ENCODE data around the gene PRICKLE1.

Gene PRICKLE1

GRCh38 chr12:42589465-42590329 is at the start of gene PRICKLE1:
PRICKLE1 (minus strand) TSS chr12:42589746; CDS start chr12:42472516, 117,230 bp downstream.
- TF ChIP-seq CTCF (conservative IDR thresholded peaks at IDR 0.05; ENCODE audit: low read length), result no peak
- H3K4me3 ChIP-seq (ENCODE audit: low read length), result peak within 1 kb of the TSS; percentile 58
- peak; percentile 36 for DNase-seq (ENCODE audit: low read depth)

GRCh38 chr12:42638697-42639096 is 49.2 kb upstream of the PRICKLE1 start:
- no peak for DNase-seq (ENCODE audit: low read depth)
- TF ChIP-seq CTCF (conservative IDR thresholded peaks at IDR 0.05; ENCODE audit: low read length), result no peak
- H3K4me3 ChIP-seq (ENCODE audit: low read length), result no peak overlapping the region

GRCh38 chr12:42638011-42638410 is 48.5 kb upstream of the PRICKLE1 start:
- DNase-seq (ENCODE audit: low read depth), result no peak
- no peak for TF ChIP-seq CTCF (conservative IDR thresholded peaks at IDR 0.05; ENCODE audit: low read length)

GRCh38 chr12:42636993-42637392 is 47.4 kb upstream of the PRICKLE1 start:
- TF ChIP-seq CTCF (conservative IDR thresholded peaks at IDR 0.05; ENCODE audit: low read length), result no peak
- no peak overlapping the region for H3K4me3 ChIP-seq (ENCODE audit: low read length)
- DNase-seq (ENCODE audit: low read depth), result no peak

More at GRCh38 chr12:42638011-42638410, 48.5 kb upstream of the PRICKLE1 start:
- no peak overlapping the region for H3K4me3 ChIP-seq (ENCODE audit: low read length)

- TF ChIP-seq CTCF (conservative IDR thresholded peaks at IDR 0.05; ENCODE audit: low read length), result no peak
- H3K4me3 ChIP-seq (ENCODE audit: low read length), result no peak overlapping the region
- DNase-seq (ENCODE audit: low read depth), result no peak
These were observed 44.0 kb upstream of the PRICKLE1 start for GRCh38 chr12:42633594-42633993.

- TF ChIP-seq CTCF (conservative IDR thresholded peaks at IDR 0.05; ENCODE audit: low read length), result no peak
- H3K4me3 ChIP-seq (ENCODE audit: low read length), result no peak overlapping the region
- DNase-seq (ENCODE audit: low read depth), result no peak
These were observed 42.0 kb upstream of the PRICKLE1 start for GRCh38 chr12:42631513-42631912.

- no peak for DNase-seq (ENCODE audit: low read depth)
- H3K4me3 ChIP-seq (ENCODE audit: low read length), result no peak overlapping the region
- TF ChIP-seq CTCF (conservative IDR thresholded peaks at IDR 0.05; ENCODE audit: low read length), result no peak
These were observed 40.8 kb upstream of the PRICKLE1 start for GRCh38 chr12:42630314-42630713.
